Endothelial cell of umbilical vein (primary cell): ENCODE results near the gene NFATC3. TPM values are rescaled to one million over a fixed set of nuclear protein-coding genes. Genes with fewer than 3 reads are reported as not detected.

Source experiments
- BruUV-seq: library from RNA; stranded (reverse); fragments of 400-500 nt; replicated peaks from 2 replicates; lab custom pipeline; 2021; lab: Mats Ljungman, UMichigan
- CTCF ChIA-PET: fragments of 300-600, 350-600 bp; sonication (Branson Sonifier 250); formaldehyde crosslinking; loops from one replicate; lab custom pipeline; 2021; ENCODE audit warnings: antibody characterized with exemption, inconsistent platforms; lab: Charles Lee
- POLR2A ChIA-PET: fragments of 300-600, 350-600 bp; sonication (Branson Sonifier 250); formaldehyde crosslinking; loops from one replicate; lab custom pipeline; 2021; ENCODE audit warnings: antibody characterized with exemption, inconsistent platforms; lab: Charles Lee
- DNase-seq: peaks from one replicate; pipeline ENCODE4 v3.0.0-alpha.2; 2011; ENCODE audit warnings: low read depth, low spot score
- FAIRE-seq: peaks from 2 replicates; lab custom pipeline; 2011; peaks lifted over from hg19 to GRCh38; lab: Jason Lieb, UNC
- H2AFZ ChIP-seq: 2 replicates; pipeline ENCODE4 v1.6.0; 2012; ENCODE audit warnings: low read depth, low read length, control low read depth, inconsistent platforms
- H3K27ac ChIP-seq: 2 replicates; pipeline ENCODE4 v1.5.1; 2011; ENCODE audit warnings: low read depth, mild to moderate bottlenecking, control low read depth, low read length, moderate library complexity; ENCODE audit not compliant: insufficient read depth
- H3K27me3 ChIP-seq, 2 experiments: 2 replicates each; pipeline versions ENCODE4 v1.6.0 to v1.6.1; 2011; ENCODE audit warnings: low read length in 2 of 2, mixed read lengths in 1 of 2; ENCODE audit not compliant: control insufficient read depth in 2 of 2, insufficient read depth in 2 of 2
- H3K36me3 ChIP-seq, 2 experiments: 2 replicates in 1 of 2; 3 replicates in 1 of 2; pipeline ENCODE4 v1.5.1; 2011; ENCODE audit warnings: low read length in 2 of 2, mild to moderate bottlenecking in 1 of 2, moderate library complexity in 1 of 2; ENCODE audit not compliant: control insufficient read depth in 2 of 2, insufficient read depth in 2 of 2; ENCODE audit errors: extremely low read depth in 1 of 2
- H3K4me1 ChIP-seq: 3 replicates; pipeline ENCODE4 v1.5.1; 2011; ENCODE audit warnings: mild to moderate bottlenecking, low read length; ENCODE audit not compliant: control insufficient read depth, insufficient read depth; ENCODE audit errors: extremely low read depth
- H3K4me2 ChIP-seq: 2 replicates; pipeline ENCODE4 v1.6.1; 2011; ENCODE audit warnings: low read length, control low read depth, mixed read lengths; ENCODE audit not compliant: insufficient read depth
- H3K4me3 ChIP-seq, 3 experiments: fragments of 200-600 bp in 1 of 3; sonication (generic), shearing (Covaris generic) in 1 of 3; replicated peaks in 1 of 3; 2 replicates each; pipeline ENCODE4 v1.5.1; 2011 to 2016; ENCODE audit warnings: control low read depth in 3 of 3, low read length in 3 of 3, mild to moderate bottlenecking in 2 of 3, inconsistent platforms in 1 of 3, low read depth in 1 of 3, moderate library complexity in 1 of 3; ENCODE audit not compliant: insufficient read depth in 1 of 3
- H3K79me2 ChIP-seq: 2 replicates; pipeline ENCODE4 v1.6.0; 2012; ENCODE audit warnings: low read length, inconsistent platforms; ENCODE audit not compliant: control insufficient read depth, insufficient read depth
- H3K9ac ChIP-seq: replicated peaks from 2 replicates; pipeline ENCODE3; 2011; ENCODE audit warnings: low read length, control low read depth; ENCODE audit not compliant: insufficient read depth; ENCODE audit errors: extremely low read depth
- H3K9me1 ChIP-seq: replicated peaks from 3 replicates; pipeline ENCODE4 v1.6.0; 2011; ENCODE audit warnings: mild to moderate bottlenecking, low read length; ENCODE audit not compliant: control insufficient read depth, insufficient read depth; ENCODE audit errors: extremely low read depth
- H3K9me3 ChIP-seq: replicated peaks from 2 replicates; pipeline ENCODE4 v1.5.1; 2012; ENCODE audit warnings: low read length, inconsistent platforms; ENCODE audit not compliant: control insufficient read depth, insufficient read depth
- H4K20me1 ChIP-seq: replicated peaks from 2 replicates; pipeline ENCODE3; 2011; ENCODE audit warnings: mild to moderate bottlenecking, low read length; ENCODE audit not compliant: control insufficient read depth, insufficient read depth; ENCODE audit errors: extremely low read depth
- EZH2 ChIP-seq: IDR thresholded peaks from 2 replicates; pipeline ENCODE4 v1.6.1; 2012; ENCODE audit warnings: borderline replicate concordance, low read depth, mild to moderate bottlenecking, moderate library complexity, low read length, inconsistent platforms; ENCODE audit not compliant: severe bottlenecking
- FOS ChIP-seq: IDR thresholded peaks from 2 replicates; pipeline ENCODE4 v1.6.1; 2011; ENCODE audit warnings: mild to moderate bottlenecking, low read length, moderate library complexity, borderline replicate concordance; ENCODE audit not compliant: insufficient read depth
- GATA2 ChIP-seq: IDR thresholded peaks from 2 replicates; pipeline ENCODE4 v1.7.0; 2011; ENCODE audit warnings: low read depth, mild to moderate bottlenecking, moderate library complexity, mixed read lengths, low read length; ENCODE audit not compliant: insufficient read length, insufficient read depth
- JUN ChIP-seq: IDR thresholded peaks from 2 replicates; pipeline ENCODE4 v1.6.1; 2011; ENCODE audit warnings: borderline replicate concordance, low read depth; ENCODE audit not compliant: insufficient read length, insufficient read depth
- MYC ChIP-seq: IDR thresholded peaks from one replicate; pipeline ENCODE4 v1.6.1; 2011; ENCODE audit warnings: mild to moderate bottlenecking, low read depth, low read length
- POLR2A ChIP-seq: IDR thresholded peaks from 2 replicates; pipeline ENCODE4 v1.6.1; 2012; ENCODE audit warnings: low read depth, mild to moderate bottlenecking, control low read depth, low read length
- POLR2AphosphoS5 ChIP-seq: IDR thresholded peaks from 2 replicates; pipeline ENCODE4 v1.6.1; 2012; ENCODE audit warnings: low read depth, mild to moderate bottlenecking, control low read depth, low read length, moderate library complexity; ENCODE audit not compliant: insufficient read depth
- dilution Hi-C: fragments of 300-500 bp; cut with MboI; formaldehyde crosslinking; loops from one replicate; pipeline ENCODE4 v1.15.0; 2019; ENCODE audit warnings: low sequenced_read_pairs; ENCODE audit not compliant: extremely low pct_ligation_motif_present
- intact Hi-C: fragments of 100-400 bp; cut with micrococcal nuclease; formaldehyde crosslinking; loops from one replicate; pipeline ENCODE4 v1.10.0; 2022
- polyA plus RNA-seq, 4 experiments: library from polyadenylated mRNA; depleted of rRNA in 3 of 4; stranded (reverse) in 3 of 4; unstranded in 1 of 4; fragments of >200 nt; gene quantifications; 2 replicates each; pipeline versions ENCODE4 v1.2.1 to v1.2.3, GENCODE V29; 2011 to 2012; ENCODE audit warnings: missing spikeins in 1 of 4
- total RNA-seq: library from RNA; stranded (reverse); gene quantifications from 2 replicates; pipeline ENCODE4 v1.2.3, GENCODE V29; 2021
- TF ChIP-seq, protein P1 (sequence below): IDR thresholded peaks from 2 replicates; pipeline ENCODE4 v1.6.1; 2011; ENCODE audit not compliant: insufficient read depth, insufficient read length
- TF ChIP-seq, protein P2 (sequence below), 2 donors: IDR thresholded peaks; 1 replicate in 1 of 2; 2 replicates in 1 of 2; pipeline ENCODE4 v1.5.1; 2011; ENCODE audit warnings: low read length in 2 of 2, mild to moderate bottlenecking in 2 of 2, moderate library complexity in 2 of 2, control low read depth in 1 of 2, inconsistent platforms in 1 of 2, low read depth in 1 of 2; ENCODE audit not compliant: insufficient read depth in 1 of 2; ENCODE audit errors: extremely low read depth in 1 of 2

The NFATC3 gene
- total and polyA plus RNA-seq, 2 donors (not counting 3 experiments of a cell fraction or from before 2014, with no cell fraction given): 15.6 to 33.1 TPM

DNA sequence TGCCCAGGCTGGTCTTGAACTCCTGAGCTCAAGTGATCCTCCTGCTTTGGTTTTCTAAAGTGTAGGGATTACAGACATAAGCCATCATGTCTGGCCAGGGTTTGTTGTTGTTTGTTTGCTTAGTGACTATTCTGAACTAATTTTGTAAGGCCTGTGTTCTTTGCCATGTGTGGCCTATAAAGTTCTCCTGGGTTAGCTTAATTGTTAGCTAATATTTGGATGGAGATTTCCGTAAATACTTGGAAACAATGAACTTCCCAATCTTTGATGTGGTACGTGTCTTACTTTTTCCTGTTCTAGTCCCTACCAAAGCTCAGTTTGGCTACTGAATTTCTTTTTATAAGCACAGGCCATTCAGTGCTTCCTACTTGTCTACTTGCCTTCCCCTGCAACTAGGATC lies 37.2 kb upstream of the NFATC3 start:
- no peak overlapping the region for H3K9ac ChIP-seq
- no TSS peak for BruUV-seq
- no peaks in the 10 kb centered on the region for H3K27me3 ChIP-seq
- no peak overlapping the region for H3K4me2 ChIP-seq
- no peak for TF ChIP-seq GATA2
- TF ChIP-seq FOS: no peak
- TF ChIP-seq, protein P1, sequence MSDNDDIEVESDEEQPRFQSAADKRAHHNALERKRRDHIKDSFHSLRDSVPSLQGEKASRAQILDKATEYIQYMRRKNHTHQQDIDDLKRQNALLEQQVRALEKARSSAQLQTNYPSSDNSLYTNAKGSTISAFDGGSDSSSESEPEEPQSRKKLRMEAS: no peak
- no peak for TF ChIP-seq JUN
- TF ChIP-seq POLR2AphosphoS5: no peak
- no peak for TF ChIP-seq MYC
- TF ChIP-seq, protein P2, sequence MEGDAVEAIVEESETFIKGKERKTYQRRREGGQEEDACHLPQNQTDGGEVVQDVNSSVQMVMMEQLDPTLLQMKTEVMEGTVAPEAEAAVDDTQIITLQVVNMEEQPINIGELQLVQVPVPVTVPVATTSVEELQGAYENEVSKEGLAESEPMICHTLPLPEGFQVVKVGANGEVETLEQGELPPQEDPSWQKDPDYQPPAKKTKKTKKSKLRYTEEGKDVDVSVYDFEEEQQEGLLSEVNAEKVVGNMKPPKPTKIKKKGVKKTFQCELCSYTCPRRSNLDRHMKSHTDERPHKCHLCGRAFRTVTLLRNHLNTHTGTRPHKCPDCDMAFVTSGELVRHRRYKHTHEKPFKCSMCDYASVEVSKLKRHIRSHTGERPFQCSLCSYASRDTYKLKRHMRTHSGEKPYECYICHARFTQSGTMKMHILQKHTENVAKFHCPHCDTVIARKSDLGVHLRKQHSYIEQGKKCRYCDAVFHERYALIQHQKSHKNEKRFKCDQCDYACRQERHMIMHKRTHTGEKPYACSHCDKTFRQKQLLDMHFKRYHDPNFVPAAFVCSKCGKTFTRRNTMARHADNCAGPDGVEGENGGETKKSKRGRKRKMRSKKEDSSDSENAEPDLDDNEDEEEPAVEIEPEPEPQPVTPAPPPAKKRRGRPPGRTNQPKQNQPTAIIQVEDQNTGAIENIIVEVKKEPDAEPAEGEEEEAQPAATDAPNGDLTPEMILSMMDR (IDR thresholded peaks at IDR 0.05; ENCODE audit: extremely low read depth in 1 of 2, insufficient read depth in 1 of 2, low read depth in 1 of 2, low read length in 2 of 2): no peak
- no peak for TF ChIP-seq EZH2
- TF ChIP-seq POLR2A: no peak
- POLR2A ChIA-PET: no interaction called here
- DNase-seq (no peak), FAIRE-seq (no peak)
- dilution Hi-C loops (no loop called here), intact Hi-C loops (loop anchor here (1.0 kb wide), 1 partner anchor 181 kb away; no protein-coding TSS in a partner anchor)
- no peak overlapping the region for H2AFZ ChIP-seq
- no peaks in the 10 kb centered on the region for H3K4me1 ChIP-seq
- no peak overlapping the region for H3K4me3 ChIP-seq
- no peak overlapping the region for H3K27ac ChIP-seq
- no peaks in the 10 kb centered on the region for H3K9me1 ChIP-seq
- CTCF ChIA-PET: no interaction called here
- H4K20me1 ChIP-seq: no peaks in the 10 kb centered on the region
- H3K36me3 ChIP-seq: peaks cover 2% of the 10 kb centered on the region in 2 experiments
- no peaks in the 10 kb centered on the region for H3K9me3 ChIP-seq
- H3K79me2 ChIP-seq: no peaks in the 10 kb centered on the region
